ENCODE results near the gene HTRA3. TPM values are rescaled to one million over a fixed set of nuclear protein-coding genes. Genes with fewer than 3 reads are reported as not detected.
A peak's percentile ranks its signal among the peaks of the same experiment; 100 is the strongest.

Gene HTRA3
- total and polyA plus RNA-seq, 10 donors: 0.26 to 5.5 (median 2.5) TPM

DNA sequence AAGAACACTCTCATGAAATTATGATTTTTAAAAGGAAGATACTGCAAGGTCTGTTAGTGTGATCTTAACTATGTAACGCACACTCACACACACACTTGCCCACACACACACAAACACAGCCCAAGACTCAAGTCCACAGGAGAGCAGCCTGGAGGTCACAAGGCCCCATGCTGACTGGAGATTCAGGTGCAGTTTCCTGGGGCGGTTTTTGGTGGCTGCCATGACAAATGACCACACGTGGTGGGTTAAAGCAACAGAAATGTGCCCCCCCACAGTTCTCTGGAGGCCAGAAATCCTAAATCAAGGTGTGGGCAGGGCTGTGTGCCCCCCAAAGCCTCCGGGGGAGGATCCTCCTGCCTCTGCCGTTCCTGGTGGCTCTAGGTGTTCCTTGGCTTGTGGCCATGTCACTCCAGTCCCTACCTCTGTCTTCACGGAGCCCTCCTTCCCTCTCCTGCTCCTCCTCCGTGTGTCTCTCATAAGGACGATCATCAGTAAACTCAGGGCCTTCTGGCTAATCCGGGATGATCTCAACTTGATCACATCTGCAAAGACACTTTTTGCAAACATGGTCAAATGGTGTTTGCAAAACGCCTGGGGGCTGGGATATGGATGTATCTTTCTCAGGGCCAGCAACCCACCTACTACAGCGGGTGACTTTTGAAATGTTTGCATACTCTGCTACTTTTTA is 9.7 kb upstream of the HTRA3 start:
- Histone ChIP-seq H3K4me1 (peaks cover 0 to 31% (median 22%) of the 10 kb centered on the region in 6 donors), H3K4me3 (no peak overlapping the region), H3K27me3 (replicated peaks in 1 of 7) (peaks cover 0 to 54% (median 0%) of the 10 kb centered on the region in 7 donors), H3K9me3 (no peaks in the 10 kb centered on the region), H3K27ac (no peak overlapping the region), H3K36me3 (no peaks in the 10 kb centered on the region)
- DNase-seq: no peak
- TF ChIP-seq POLR2AphosphoS5 (IDR thresholded peaks at IDR 0.05) (no peak), POLR2A (IDR thresholded peaks at IDR 0.05) (no peak)
- TF ChIP-seq, protein P1, sequence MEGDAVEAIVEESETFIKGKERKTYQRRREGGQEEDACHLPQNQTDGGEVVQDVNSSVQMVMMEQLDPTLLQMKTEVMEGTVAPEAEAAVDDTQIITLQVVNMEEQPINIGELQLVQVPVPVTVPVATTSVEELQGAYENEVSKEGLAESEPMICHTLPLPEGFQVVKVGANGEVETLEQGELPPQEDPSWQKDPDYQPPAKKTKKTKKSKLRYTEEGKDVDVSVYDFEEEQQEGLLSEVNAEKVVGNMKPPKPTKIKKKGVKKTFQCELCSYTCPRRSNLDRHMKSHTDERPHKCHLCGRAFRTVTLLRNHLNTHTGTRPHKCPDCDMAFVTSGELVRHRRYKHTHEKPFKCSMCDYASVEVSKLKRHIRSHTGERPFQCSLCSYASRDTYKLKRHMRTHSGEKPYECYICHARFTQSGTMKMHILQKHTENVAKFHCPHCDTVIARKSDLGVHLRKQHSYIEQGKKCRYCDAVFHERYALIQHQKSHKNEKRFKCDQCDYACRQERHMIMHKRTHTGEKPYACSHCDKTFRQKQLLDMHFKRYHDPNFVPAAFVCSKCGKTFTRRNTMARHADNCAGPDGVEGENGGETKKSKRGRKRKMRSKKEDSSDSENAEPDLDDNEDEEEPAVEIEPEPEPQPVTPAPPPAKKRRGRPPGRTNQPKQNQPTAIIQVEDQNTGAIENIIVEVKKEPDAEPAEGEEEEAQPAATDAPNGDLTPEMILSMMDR (IDR thresholded peaks at IDR 0.05 in 8 of 11, conservative IDR thresholded peaks at IDR 0.05 in 3 of 11): no peak
- intact Hi-C loops (cut with DNase I; ENCODE audit: low total_unique reads): no loop called here
- 76 to 89% (median 87%) methylated on average over 11 of the region's 11 CpGs for WGBS, 5 donors

DNA sequence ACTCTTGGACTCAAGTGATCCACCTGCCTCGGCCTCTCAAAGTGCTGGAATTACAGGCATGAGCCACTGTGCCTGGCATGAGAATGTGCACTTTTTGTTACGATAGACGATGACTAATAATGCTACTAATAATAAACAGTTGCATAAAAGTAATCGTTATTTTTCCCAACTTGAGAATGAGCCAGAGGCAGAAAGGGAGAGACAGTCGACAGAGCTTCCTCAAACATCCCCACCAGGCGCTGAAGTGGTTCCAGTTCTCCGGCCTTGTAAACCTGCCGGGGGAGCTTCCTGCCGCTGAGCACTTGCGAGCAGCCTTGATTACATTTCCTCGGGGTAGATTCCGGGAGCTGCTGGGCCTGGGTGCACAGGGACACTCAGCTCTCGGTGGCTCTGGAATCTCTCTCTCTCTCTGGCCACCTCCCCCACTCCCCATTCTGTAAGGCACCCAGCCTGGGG is 8.9 kb upstream of the HTRA3 start:
- no peak overlapping the region for H3K4me3 ChIP-seq
- intact Hi-C loops (cut with DNase I; ENCODE audit: low total_unique reads): no loop called here
- 37 to 55% (median 52%) methylated on average over 12 to 13 of the region's 13 CpGs for WGBS, 5 donors
- H3K4me1 ChIP-seq: peaks cover 0 to 31% (median 22%) of the 10 kb centered on the region in 6 donors
- no peak for DNase-seq
- H3K9me3 ChIP-seq: no peaks in the 10 kb centered on the region
- peak overlapping the region in 4 of 8 donors; percentile 29 to 54 (median 42) for H3K27ac ChIP-seq
- peaks cover 0 to 57% (median 0%) of the 10 kb centered on the region in 7 donors for H3K27me3 ChIP-seq (replicated peaks in 1 of 7)
- no peak for TF ChIP-seq POLR2A (IDR thresholded peaks at IDR 0.05)
- peak; percentile 40 to 61 (median 54) for TF ChIP-seq POLR2AphosphoS5 (IDR thresholded peaks at IDR 0.05)
- TF ChIP-seq, protein P1 (IDR thresholded peaks at IDR 0.05 in 8 of 11, conservative IDR thresholded peaks at IDR 0.05 in 3 of 11): no peak
- H3K36me3 ChIP-seq: no peaks in the 10 kb centered on the region

DNA sequence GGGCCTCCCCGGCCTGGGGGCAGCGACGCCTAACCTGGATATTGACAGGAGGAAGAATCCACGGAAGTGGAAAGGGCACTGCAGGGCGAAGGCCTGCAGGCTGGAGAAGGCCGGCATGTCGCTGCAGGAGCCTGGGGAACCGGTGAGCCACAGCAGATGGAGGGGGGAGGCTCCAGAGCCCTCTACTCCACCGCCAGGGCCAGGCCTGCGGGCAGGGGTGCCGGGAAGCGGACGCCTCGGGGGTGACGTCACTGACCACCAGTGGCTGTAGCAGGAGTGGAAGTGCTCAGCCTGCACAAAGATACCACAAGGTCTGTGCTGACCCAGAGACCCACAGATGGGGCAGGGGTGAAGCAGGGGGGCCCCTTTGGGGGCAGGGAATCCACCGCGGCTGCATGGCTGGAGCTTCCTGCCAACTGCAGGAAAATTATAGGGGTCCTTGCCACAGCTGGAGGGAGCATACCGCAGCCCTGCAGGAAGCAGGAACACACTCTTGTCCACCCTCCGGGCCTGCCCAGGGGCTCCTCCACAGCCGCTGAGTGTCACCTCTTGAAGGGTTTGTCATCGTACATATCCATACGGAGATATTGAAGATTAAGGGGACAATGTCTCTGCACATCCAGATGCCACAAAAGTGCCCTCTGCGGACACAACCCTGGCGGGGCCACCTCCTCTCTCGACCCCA is 7.6 kb upstream of the HTRA3 start:
- 39 to 47% (median 44%) methylated on average over 24 to 25 of the region's 25 CpGs for whole genome bisulfite sequencing, 5 donors
- Histone ChIP-seq H3K4me1 (peaks cover 0 to 35% (median 23%) of the 10 kb centered on the region in 6 donors), H3K27ac (peak overlapping the region in 5 of 8 donors; percentile 16 to 54 (median 29)), H3K36me3 (no peaks in the 10 kb centered on the region), H3K9me3 (no peaks in the 10 kb centered on the region), H3K27me3 (replicated peaks in 1 of 7) (peaks cover 0 to 54% (median 0%) of the 10 kb centered on the region in 7 donors), H3K4me3 (no peak overlapping the region)
- no peak for DNase-seq
- intact Hi-C loops (cut with DNase I; ENCODE audit: low total_unique reads): no loop called here
- TF ChIP-seq POLR2AphosphoS5 (IDR thresholded peaks at IDR 0.05) (peak; percentile 30 to 64 (median 53)), POLR2A (IDR thresholded peaks at IDR 0.05) (no peak)

DNA sequence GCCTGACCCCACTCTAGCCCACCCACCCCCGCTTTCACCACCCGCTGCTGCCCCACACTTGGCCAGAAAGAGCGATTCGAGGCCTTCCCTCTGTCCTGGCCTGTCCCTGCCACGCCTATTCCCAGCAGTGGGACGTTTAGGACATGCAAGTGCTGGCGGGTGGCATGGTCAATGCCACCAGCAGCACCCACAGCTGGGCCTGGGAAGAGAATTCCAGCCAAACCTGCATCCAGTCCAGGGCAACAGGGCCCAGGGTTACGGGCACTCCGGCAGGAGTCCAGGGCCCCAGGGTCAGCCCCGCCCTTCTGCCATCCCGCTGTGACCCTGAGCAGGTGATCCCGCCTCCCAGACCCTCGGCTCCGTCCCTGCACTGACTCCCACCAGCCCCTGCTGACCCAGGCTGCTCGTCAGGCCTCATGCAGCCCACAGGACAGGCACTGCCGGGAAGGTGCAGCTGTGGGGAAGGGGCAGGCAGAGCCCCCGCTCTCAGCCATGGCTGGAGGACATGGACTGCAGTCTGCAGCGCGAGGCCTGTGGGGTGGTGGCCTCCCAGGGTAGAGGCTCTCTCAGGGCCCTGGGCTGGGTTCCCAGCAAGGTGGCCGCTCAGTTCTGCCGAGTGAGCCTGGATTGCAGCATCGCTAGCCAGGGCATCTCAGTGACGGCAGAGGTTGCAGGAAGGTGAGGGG is 6.8 kb upstream of the HTRA3 start:
- Histone ChIP-seq H3K4me3 (no peak overlapping the region), H3K36me3 (no peaks in the 10 kb centered on the region), H3K27ac (no peak overlapping the region), H3K9me3 (no peaks in the 10 kb centered on the region), H3K27me3 (replicated peaks in 1 of 7) (peaks cover 0 to 59% (median 0%) of the 10 kb centered on the region in 7 donors), H3K4me1 (peaks cover 0 to 42% (median 26%) of the 10 kb centered on the region in 6 donors)
- WGBS, 5 donors: 63 to 85% (median 75%) methylated on average over 8 to 23 of the region's 23 CpGs
- TF ChIP-seq, protein P1 (IDR thresholded peaks at IDR 0.05 in 8 of 11, conservative IDR thresholded peaks at IDR 0.05 in 3 of 11): no peak
- no peak for TF ChIP-seq POLR2A (IDR thresholded peaks at IDR 0.05)
- TF ChIP-seq POLR2AphosphoS5 (IDR thresholded peaks at IDR 0.05): no peak
- no peak for DNase-seq
- intact Hi-C loops (cut with DNase I; ENCODE audit: low total_unique reads): no loop called here
